ENCODE results near the gene ACO2.

DNA sequence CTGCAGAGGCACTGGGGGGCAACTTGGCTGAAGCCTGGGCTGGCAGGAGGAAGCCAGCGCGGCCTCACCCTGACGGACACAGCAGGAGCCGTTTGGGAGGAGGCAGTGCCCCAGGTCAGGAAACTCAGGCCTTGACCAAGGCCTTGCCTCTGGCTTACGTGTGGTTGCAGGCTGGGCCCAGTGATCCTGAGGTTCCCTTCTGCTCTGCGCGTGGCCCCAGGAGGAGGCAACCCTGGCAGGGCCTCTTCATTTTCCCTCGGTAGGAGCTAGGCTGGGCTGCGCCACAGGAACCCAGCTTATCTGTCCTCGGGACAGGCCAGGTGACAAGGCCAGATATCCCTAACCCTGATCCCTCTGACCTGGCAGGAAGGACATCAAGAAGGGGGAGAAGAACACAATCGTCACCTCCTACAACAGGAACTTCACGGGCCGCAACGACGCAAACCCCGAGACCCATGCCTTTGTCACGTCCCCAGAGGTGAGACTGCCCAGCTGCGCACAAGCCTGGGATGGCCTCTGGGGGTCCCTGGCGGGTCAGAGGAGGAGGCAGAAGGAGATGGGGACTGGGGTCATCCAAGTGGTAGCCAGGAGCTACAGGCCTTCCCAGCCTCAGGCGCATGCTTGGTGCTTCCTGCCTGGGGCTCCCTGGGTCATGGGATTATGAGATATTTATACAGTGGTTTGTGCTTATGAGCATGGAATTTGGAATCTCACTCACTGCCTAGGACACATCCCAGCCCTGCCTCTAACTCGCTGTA, 54.7 kb downstream of the ACO2 start:
- TF ChIP-seq POLR2AphosphoS5 (IDR thresholded peaks at IDR 0.05) (no peak), POLR2A (IDR thresholded peaks at IDR 0.05) (no peak), CTCF (IDR thresholded peaks at IDR 0.05) (no peak)

All from prostate gland (tissue), 2 donors.